NCI-H774 (cell line): ENCODE data around the gene CBS.
"Not testable (repeated sequence)": the region's sequence is repeated elsewhere in the genome, so short reads cannot be mapped to it uniquely, and the experiment has no call there.

ENCODE experiments used
- DNase-seq: peaks from one replicate; lab custom pipeline; 2025; lab: John Stamatoyannopoulos, UW

Gene CBS

DNA sequence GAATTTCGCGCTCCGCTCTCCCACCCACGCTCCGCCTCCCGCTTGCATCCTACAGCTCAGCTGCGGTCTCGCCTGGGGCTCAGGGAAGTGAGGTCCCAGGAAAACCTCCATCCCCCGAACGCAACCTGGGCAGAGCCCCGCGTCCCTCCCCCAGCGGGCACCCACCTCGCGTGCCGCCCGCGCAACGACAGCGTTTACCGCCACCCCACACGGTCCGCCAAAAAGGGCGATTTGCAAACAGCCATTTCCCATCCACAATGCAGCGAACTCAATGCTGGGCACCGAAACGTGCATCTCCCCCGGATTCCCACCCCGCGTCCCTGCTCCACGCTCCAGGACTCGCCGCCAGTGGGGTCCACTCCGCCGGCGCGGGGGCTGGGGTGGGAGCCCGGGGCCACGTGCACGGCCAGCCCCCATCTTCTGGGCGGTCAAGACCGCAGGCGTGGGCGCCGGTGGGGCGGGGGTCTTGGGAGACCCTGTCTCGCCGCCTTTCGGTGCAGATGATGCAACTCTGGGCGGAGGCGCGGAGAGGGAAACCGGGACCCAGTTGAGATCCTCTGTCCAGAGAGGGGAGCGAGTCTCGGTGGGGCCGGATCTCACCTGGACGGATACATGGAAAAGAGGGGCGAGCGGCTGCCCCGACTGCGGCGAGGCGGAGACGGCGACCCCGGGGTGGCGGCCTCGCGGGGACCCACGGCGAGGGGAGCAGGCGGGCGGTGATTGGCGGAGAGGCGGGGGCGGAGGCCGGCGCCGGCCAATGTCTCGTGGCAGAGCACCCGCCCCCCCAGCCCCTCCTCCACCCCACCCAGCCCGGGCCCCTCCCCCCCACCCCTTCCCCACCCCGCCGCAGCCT lies at the start of gene CBS:
CBS (minus strand) TSS at position 666 of the 853 bp plus-strand sequence. CDS start 3,642 bp downstream, outside the sequence.
- DNase-seq: not testable (repeated sequence)

DNA sequence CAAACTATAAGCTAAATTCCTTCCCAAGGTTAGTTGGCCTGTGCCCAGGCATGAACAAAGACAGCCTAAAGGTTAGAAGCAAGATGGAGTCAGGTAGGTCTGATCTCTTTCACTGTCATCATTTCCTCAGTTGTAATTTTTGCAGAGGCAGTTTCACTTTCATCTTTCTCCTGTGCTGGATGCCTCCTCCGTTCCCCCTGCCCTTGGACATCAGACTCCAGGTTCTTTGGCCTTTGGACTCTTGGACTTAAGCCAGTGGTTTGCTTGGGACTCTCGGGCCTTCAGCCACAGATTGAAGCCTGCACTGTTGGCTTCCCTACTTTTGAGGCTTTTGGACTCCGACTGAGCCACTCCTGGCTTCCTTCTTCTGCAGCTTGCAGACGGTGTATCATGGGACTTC lies 40.3 kb upstream of the CBS start:
- not testable (repeated sequence) for DNase-seq

DNA sequence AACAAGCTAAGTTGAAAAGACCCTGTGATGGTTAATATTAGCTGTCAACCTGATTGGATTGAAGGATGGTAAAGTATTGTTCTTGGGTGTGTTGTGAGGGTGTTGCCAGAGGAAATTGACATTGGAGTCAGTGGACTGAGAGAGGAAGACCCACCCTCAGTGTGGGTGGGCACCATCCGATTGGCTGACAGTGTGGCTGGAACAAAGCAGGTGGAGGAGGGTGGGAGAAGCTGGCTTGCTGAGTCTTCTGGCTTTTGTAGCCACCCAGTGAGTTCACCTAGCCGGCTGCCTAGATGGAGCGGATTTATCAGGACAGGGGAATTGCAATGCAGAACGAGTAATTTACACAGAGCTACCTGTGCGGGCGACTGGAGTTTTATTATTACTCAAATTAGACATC lies 38.8 kb upstream of the CBS start:
- not testable (repeated sequence) for DNase-seq

DNA sequence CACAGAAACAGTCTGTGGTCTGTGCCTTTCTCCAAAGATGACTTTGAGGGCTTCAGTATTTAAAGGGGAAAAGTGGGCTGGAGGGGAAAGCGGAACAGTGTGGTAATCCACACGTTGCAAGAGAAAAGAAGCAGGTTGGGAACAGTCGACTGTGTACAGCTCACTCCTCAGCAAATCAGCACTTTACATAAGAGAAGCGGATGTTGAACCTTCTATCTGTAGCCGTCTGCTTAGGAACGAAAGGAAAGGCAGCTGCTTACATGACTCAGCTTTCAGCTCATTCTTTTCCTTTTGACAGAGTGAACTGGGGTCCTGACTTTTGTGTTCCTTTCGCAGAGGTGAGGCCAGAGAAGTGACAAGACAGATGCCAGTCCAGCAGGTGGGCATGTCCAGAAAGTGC lies 33.4 kb upstream of the CBS start:
- DNase-seq: not testable (repeated sequence)

DNA sequence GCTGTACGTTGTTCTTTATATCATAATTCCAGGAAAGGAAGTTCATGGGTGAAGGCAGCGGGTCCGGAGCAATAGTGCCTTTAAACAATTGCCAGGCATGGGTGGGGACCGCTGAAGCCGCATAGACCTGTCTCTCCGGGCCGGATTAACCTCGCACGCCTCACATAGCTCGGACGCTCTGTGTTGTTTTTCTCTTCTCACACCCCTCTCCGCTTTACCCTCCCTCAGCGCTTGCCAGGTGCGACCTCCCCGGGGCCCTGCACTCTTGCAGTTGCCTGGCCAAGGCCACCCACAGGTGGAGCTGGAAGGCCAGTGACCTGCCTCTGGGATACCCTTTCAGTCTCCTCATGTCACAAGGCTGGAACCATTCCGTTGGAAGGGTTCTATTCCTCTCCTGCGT lies 32.5 kb upstream of the CBS start:
- not testable (repeated sequence) for DNase-seq

DNA sequence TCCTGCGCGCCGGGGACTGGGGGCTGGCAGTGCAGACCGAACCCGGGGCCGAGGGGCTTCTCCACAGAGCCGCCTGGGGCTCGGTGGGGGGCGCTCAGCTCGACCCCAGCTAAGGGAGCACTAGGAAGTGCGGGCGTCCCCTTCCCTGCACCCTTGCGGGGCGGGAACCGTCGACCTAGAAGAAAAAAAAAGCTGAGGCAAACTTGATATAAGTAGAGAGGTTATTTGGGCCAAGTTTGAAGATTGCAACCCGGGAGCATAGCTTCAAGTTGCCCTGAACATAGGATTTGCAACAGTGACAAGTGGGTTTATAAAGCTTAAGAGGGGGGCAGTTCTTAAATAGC lies 32.1 kb upstream of the CBS start:
- not testable (repeated sequence) for DNase-seq

DNA sequence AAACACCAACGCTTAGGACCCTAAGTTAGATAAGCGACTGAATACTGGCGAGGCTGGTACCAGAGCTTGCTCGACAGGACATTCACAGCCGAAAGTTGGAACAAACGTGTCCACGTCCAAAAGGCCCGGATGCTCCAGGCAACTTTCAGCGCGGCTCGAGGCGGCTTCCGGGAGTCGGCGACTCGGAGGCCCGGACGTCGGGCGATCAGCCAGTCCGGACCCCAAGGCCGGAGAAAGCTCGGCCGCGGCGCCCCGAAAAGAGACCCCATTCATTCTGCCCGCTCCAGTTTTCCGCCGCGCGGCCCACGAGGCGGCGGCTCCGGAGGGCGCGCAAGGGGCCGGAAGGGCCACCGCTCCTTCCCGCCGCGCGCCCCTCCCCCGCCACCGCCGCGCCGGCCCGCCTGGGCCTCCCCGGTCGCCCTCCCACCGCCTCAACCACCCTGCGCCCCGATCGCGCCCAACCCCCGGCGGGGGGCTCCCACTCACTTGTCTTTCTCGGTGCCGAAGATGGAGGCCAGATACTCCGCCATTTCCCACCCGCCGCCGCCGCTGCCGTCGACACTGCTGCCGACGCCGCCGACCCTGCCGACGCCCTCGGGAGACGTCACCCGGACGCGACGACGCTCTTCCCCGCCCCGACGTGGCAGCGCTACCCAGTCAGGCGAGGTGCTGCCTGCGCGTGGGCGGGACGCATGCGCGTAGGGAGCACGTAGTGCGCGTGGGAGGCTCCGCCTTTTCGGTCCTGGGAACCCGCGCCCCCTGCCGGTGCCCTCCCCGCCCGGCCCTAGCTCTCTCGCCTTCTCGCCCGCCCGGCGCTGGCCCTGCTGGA lies 31.5 kb upstream of the CBS start, which contains the start of gene U2AF1:
U2AF1 (minus strand) TSS at position 606 of the 829 bp plus-strand sequence; CDS start at position 530, 76 bp downstream.
- DNase-seq: not testable (repeated sequence)

DNA sequence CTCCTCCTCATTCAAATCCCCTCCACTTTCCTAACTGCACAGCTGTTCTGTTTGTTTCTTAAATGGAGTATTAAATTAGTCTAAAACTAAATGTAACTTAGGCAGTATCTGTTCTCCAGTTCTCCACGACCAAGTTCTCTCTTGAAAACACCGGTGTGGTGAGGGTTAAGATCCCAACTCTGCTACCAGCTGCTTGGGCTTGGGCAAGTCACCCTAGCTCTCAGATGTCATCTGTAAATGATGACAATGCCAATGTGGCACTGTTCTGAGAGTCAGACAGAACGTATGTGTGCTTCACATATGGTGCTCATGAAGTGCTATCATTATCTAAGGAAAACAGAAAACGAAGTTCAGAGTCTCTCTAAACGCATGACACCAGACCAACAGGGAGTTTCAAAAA lies 29.0 kb upstream of the CBS start:
- DNase-seq: not testable (repeated sequence)

DNA sequence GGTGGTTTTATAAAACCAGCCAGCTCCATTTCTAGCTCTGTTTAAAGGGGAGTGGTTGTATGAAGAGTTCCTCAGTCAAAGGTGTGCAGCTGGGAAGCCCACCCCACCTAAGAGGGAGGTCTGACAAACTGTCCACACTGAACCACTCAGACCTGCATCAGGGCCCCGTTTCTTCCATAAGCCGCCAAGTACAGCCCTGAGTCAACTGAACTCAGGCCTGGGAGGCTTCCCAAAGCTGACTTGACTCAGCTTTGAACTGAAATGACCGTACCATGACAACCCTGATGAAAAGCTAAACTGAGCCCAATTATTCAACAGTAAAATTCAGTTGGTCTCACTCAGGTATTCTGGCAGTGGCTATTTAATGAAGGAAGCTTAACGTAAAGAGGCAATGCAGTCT lies 26.6 kb upstream of the CBS start:
- not testable (repeated sequence) for DNase-seq

DNA sequence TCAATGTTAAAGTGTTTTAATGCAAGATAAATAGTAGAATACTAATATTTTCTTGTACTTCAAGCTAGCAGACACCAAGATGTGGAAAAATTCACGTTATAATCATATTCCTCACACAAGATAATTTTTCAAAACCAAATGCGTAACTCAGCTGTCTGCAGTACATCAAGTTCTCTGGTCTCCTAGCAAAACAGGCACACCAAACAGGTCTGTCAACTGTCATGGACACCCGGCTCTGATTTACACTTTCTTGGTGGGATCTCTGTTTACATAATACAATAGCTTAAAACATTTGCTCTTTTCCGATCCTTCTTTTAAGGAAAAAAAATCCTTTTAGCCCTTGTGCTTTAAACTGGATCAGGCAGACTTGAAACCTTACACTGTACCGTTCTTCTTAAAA lies 26.0 kb upstream of the CBS start:
- not testable (repeated sequence) for DNase-seq

DNA sequence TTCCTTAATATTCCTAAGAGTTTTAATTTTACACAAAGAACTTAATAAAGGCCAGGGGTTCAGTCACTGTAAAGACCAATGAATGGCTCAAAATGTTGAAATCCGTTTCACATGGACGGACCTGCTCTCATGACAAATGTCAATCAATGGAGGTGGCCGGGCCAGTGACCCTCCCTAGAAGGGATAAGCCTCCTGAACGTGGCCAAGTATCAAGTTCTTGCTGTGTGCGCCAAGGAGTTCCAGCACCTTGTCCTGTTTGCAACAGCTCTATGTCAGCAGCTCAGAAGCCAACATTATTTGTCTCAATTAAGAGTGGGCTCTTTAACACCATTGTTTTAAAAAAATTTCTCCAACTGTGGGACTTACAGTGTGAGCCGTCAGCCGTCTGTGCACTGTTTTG lies 25.4 kb upstream of the CBS start:
- not testable (repeated sequence) for DNase-seq

DNA sequence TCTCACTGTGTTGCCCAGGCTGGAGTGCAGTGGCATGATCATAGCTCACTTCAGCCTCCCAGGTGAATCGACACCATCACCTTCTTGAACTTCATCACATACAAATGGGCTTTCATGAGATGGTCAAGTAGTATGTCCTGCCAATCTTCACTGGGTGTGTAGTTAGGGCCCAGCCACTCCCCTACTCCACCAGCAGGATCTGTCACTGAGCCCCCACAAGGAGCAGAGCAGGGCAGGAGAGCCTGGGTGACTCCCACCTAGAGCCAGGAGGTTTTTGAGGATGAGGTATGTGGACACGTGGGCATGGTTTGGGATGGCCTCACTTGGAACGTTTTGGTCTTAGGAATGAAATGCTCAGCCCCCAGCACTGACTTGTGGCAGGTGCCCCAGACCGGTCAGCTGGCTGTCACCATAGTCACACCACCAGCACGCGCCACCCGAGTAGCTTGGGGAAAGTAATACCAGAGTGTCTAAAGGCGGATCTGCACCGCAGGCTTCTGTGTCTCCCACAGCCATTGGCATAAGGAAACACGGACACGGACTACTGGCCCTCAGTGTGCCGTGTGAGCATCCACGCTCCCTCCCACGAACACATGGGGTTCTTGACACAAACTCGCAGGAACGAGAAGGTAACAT lies 16.5 kb upstream of the CBS start:
- DNase-seq: not testable (repeated sequence)

DNA sequence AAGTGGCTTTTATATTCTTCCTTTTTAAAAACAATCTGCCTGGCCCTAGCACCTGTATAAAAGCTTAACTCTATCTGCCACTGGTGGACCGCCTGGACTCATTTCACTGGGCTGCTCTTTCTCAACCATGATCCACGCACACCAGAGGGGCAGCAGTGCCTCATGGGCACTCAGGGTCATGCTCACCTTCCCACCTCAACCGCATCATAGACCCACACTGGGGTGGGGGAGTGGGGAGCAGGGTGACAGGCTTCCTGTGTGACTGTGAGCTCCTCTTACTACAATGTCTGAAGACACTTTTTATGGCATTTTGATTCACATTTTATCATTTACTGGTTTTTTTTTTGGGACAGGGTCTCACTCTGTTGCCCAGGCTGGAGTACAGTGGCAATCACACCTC lies 15.3 kb upstream of the CBS start:
- not testable (repeated sequence) for DNase-seq

DNA sequence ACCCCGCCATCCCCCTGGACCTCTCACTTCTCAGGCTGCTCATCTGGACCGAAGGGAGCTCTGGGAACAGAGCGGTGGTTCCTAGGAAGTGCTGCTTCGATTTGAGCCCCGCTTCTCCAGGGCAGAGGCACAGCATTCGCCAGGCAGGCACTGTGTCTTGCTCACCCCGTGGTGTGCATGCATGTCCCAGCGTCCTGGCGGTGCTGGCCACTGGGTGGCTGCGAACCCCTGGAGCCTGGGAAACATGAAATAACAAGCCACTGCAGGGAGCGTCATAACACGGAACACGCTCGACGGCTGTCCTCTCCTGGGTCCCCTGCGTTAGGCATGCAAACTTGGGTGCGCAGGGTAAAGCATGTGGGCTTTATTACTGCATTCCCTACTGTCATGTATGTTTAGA lies 13.8 kb upstream of the CBS start:
- DNase-seq: not testable (repeated sequence)

DNA sequence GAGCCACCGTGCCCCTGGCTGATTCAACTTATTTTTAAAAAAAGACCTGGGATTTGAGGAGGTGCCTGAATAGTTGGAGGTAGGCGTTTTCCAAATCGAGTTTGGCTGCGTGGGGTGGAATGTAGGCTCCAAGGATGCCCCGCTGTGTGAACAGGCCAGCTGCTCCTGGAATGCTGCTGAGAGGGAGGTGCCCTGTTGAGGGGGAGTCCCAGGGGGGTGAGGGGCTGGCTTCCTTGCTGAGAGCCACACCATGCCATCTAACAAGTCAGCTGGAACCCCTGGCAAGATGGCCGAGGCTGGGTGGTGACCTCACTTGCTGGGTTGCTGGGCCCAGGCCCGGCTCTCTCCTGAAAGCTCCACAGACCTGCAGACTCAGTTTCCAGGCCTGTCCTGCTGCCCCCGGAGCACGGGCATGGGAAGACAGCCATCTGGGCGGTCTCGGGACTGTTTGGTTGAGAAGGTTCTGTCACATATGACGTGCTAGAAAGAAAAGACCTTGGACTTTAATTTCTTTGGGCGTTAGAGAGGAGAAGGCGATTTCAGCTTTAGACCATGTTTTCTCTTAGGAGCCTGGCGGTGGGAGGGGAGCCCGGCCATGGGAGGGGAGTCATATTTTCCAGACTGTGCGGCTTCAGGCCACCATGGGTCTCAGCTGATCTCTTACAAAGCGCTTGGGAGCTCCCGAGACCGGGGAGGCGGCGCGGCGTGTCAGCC lies 7.1 kb upstream of the CBS start:
- DNase-seq: not testable (repeated sequence)

DNA sequence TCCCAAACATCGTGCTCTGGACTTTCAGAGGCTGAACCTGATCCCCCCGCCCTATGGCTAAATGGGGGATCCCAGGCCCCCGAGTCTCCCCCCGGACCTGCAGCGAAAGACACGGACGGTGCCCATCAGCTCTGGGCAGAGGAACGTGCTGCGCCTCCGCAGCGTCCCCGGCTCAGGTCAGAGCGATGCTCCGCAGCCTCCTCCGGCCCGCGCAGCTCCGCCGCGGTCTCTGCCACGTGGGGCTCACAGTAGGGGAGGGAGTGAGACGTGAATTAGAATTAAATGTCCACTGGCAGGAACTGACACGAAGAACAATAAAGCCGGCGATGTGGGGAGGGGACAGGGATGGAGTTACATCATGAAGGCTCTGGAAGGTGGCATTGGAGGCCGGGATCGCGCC lies 1.0 kb upstream of the CBS start:
- DNase-seq: not testable (repeated sequence)

DNA sequence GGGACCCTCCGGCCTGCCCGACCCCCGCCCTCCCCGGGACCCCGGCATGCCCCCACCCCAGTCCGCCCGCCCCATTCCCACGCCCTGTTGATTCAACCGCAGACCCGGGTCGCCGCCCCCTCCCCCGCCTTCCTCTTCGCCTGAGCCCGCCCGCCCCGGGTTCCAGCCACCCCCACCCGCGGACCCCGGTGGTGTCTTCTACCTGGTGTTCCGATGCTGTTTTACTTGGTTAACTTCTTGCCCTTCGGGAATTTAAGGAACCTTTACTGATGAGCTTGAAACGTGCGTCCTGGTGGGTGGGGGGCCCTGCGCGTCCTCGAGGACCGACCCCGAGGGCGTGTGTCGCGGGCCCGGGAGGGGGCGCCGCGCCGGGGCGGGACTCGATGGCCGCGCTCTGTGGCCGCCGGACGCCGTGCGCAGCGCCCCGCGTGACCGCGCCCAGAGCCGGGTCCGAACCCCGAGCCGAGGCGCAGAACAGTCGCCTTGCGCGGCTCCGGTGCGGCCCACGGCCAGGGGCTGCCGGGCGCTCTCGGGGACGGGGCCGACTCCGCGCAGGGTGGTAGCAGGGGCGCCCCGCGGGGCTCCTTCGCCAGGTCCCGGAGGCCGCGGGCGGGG lies 495 bp upstream of the CBS start:
- DNase-seq: not testable (repeated sequence)

DNA sequence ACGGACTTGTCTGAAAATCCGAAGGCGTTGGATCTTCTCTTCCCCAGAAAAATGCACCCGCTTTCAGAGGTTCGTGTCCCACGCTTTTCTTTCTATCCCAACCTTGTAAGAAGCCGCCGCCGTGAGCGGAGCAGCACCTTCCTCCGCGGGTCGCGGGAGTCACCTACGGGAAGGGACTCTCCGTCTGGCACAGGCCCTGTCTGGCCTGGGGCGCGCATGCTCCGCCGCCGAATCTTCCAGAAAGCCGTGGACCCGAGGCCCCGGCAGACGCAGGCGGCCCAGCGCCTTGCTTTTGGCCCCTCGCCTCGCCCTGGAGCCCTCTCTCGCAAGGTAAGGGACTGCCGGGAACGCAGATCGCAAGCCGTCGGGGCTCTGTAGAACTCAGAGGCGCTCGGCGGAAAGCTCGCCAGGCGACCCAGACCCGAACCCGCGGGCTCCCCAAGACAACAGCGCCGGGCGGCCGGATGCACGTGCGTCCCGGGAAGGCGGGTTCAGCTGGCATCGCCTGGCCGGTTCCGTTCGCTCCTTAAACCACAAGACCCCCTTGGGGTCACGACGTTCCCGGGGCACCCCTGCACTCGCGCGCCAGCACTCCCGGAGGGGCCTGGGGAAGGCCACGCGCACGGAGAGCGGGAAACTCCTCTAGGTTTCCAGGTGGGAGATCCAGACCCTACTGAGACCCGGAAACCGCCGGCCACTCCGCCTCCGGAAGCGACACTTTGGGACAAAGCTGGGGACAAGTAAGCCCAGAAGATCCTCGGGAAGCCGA lies 1.1 kb downstream of the CBS start:
- DNase-seq: not testable (repeated sequence)

DNA sequence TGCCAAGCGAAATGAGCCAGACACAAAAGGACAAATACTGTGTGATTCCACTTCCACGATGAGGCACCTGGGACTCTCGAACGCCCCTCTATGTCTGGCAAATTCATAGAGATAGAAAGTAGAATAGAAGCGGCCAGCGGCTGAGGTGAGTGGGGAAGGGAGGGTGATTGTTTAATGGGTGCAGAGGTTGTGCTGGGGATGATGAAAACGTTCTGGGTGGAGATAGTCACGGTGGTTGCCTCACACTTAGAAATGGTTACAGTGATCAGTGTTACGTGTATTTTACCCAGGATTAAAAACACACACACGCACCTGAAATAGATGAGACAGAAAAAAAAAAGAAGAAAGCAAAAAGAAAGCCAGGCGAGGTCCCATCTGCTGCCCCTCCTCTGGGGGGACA lies 2.9 kb downstream of the CBS start:
- DNase-seq: not testable (repeated sequence)

DNA sequence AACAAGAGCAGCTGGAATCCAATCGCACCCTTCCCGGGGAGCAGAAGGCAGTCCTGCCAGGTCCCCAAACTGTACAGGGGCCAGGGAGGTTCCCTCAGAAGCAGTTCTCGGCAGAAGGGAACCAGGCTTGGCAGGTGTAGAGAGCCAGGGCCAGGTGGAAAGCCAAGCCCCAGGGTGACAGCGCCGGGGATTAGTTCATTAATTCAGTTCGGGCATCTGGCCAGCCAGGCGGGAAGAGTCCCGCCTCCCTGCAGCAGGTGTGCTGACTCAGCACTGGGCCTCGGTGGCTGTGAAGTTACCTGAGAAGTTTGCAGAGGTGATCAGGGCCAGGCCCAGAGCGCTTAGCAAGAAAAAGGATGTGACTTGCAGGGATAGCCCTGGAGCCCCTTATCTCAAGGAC lies 6.0 kb downstream of the CBS start:
- not testable (repeated sequence) for DNase-seq
